ENCODE data around the gene GAS2L1.

Gene GAS2L1

GRCh38 chr22:29346659-29347058 is 40.2 kb downstream of the GAS2L1 start:
- no peak overlapping the region for H3K4me3 ChIP-seq (replicated peaks; ENCODE audit: low read depth, low read length)
- TF ChIP-seq, protein P1, sequence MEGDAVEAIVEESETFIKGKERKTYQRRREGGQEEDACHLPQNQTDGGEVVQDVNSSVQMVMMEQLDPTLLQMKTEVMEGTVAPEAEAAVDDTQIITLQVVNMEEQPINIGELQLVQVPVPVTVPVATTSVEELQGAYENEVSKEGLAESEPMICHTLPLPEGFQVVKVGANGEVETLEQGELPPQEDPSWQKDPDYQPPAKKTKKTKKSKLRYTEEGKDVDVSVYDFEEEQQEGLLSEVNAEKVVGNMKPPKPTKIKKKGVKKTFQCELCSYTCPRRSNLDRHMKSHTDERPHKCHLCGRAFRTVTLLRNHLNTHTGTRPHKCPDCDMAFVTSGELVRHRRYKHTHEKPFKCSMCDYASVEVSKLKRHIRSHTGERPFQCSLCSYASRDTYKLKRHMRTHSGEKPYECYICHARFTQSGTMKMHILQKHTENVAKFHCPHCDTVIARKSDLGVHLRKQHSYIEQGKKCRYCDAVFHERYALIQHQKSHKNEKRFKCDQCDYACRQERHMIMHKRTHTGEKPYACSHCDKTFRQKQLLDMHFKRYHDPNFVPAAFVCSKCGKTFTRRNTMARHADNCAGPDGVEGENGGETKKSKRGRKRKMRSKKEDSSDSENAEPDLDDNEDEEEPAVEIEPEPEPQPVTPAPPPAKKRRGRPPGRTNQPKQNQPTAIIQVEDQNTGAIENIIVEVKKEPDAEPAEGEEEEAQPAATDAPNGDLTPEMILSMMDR (IDR thresholded peaks at IDR 0.05; ENCODE audit: low read depth, low read length, missing control alignments): no peak
- DNase-seq (ENCODE audit: extremely low read depth, low read depth): no peak

GRCh38 chr22:29348041-29348440 is 41.6 kb downstream of the GAS2L1 start:
- no peak for DNase-seq (ENCODE audit: extremely low read depth, low read depth)
- TF ChIP-seq, protein P1 (IDR thresholded peaks at IDR 0.05; ENCODE audit: low read depth, low read length, missing control alignments): no peak
- no peak overlapping the region for H3K4me3 ChIP-seq (replicated peaks; ENCODE audit: low read depth, low read length)

DNA sequence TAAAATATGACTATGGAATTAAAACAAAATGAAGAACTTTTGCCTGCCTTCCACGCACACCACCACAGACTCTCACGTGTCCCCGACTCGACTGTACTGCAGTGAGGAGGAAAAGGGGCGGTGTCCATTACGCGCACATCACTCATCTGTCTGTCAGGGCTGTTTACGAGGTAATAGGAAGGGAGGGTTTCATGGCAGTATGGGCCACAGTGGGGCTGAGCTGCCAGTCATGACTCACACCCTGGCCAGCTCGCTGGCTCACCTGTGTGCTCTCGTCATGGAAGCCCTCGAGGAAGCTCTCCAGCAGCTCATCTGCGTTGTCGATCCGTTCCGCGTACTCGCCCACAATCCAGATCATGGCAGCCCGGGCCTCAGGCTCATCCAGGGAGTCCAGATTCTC is 42.5 kb downstream of the GAS2L1 start:
- no peak overlapping the region for H3K4me3 ChIP-seq (replicated peaks; ENCODE audit: low read depth, low read length)
- TF ChIP-seq, protein P1 (IDR thresholded peaks at IDR 0.05; ENCODE audit: low read depth, low read length, missing control alignments): no peak
- DNase-seq (ENCODE audit: extremely low read depth, low read depth): no peak

DNA sequence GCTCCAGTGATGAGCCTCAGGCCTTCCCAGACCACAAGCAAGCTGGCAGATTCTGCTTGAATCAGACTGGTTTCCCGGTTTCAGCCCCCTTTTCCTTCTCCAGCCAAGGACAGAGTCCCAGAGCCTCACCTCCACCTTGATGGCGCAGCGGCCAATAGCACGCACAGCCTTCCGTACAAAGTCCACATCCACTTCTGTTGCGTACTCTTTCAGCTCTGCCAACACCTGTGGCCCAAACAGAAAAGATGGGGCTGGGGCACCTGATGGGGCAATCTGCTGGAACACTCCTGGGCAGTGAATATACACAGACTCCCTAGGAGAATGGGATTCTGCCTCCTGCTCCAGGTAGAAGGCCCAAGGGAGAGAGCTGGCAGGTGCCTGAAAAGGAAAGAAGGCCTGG is 44.6 kb downstream of the GAS2L1 start:
- TF ChIP-seq, protein P1 (IDR thresholded peaks at IDR 0.05; ENCODE audit: low read depth, low read length, missing control alignments): no peak
- H3K4me3 ChIP-seq (replicated peaks; ENCODE audit: low read depth, low read length): no peak overlapping the region
- no peak for DNase-seq (ENCODE audit: extremely low read depth, low read depth)

GRCh38 chr22:29351891-29352290 is 45.4 kb downstream of the GAS2L1 start:
- TF ChIP-seq, protein P1 (IDR thresholded peaks at IDR 0.05; ENCODE audit: low read depth, low read length, missing control alignments): no peak
- H3K4me3 ChIP-seq (replicated peaks; ENCODE audit: low read depth, low read length): no peak overlapping the region
- DNase-seq (ENCODE audit: extremely low read depth, low read depth): no peak

GRCh38 chr22:29352778-29353177 is 46.3 kb downstream of the GAS2L1 start:
- TF ChIP-seq, protein P1 (IDR thresholded peaks at IDR 0.05; ENCODE audit: low read depth, low read length, missing control alignments): no peak

DNA sequence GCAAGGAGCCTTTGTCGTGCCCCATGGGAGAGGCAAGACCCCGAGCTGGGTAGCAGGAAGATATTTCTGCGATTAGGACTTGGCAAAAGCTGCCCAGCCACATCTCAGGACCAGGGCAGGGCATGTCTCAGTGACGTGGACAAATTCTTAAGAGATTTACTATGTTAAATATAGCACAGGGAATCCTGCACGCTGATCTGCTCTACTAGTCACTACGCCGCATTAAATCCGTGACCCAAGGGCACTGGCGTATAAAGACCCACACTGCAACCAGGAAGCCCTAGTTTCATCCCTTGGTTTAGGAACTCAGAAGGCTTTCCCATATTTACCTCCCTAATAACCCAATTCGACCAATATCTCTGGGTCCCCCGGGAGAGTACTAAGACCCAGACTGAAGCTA is 46.8 kb downstream of the GAS2L1 start:
- H3K4me3 ChIP-seq (replicated peaks; ENCODE audit: low read depth, low read length): no peak overlapping the region
- TF ChIP-seq, protein P1 (IDR thresholded peaks at IDR 0.05; ENCODE audit: low read depth, low read length, missing control alignments): no peak
- DNase-seq (ENCODE audit: extremely low read depth, low read depth): no peak

More at GRCh38 chr22:29352778-29353177, 46.3 kb downstream of the GAS2L1 start:
- no peak overlapping the region for H3K4me3 ChIP-seq (replicated peaks; ENCODE audit: low read depth, low read length)
- DNase-seq (ENCODE audit: extremely low read depth, low read depth): no peak
